ENCODE results near the gene S100A13. TPM values are rescaled to one million over a fixed set of nuclear protein-coding genes. Genes with fewer than 3 reads are reported as not detected.

The S100A13 gene
- total and polyA plus RNA-seq, 2 experiments from 2014 or later: 101 to 250 TPM

DNA sequence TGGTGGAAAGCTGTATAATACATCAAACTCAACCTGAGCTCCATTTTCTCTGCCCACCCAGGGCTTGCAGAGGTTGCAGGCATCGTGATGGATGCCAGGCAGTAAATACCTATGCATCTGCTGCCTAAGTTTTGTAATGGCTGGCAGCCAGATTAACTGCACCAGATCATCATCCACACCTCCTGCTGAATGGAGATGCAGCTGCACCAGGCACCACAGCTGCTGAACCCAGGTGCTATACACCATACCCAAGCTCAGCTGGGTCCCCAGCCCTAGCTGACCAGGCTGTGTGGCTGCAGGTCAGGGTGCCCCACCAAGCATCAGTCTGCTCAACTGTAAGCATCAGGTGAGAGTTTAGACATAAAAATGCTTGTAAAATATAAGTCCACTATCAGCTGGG is 24.5 kb upstream of the S100A13 start:
- Histone ChIP-seq H3K9me3 (ENCODE audit: low read depth) (no peaks in the 10 kb centered on the region), H3K27me3 (no peaks in the 10 kb centered on the region), H3K4me3 (no peak overlapping the region), H3K4me1 (ENCODE audit: low read depth) (no peaks in the 10 kb centered on the region), H3K27ac (no peak overlapping the region), H3K36me3 (no peaks in the 10 kb centered on the region)
- TF ChIP-seq CTCF (IDR thresholded peaks at IDR 0.05; ENCODE audit: low read depth, low read length): no peak
- no peak for DNase-seq (ENCODE audit: low read depth in 1 of 2, low spot score in 1 of 2)

GRCh38 chr1:153649863-153650235 is 22.5 kb upstream of the S100A13 start:
- no peaks in the 10 kb centered on the region for H3K9me3 ChIP-seq (ENCODE audit: low read depth)
- no peaks in the 10 kb centered on the region for H3K4me1 ChIP-seq (ENCODE audit: low read depth)
- peaks cover 11% of the 10 kb centered on the region for H3K36me3 ChIP-seq
- H3K27ac ChIP-seq: no peak overlapping the region
- TF ChIP-seq CTCF (IDR thresholded peaks at IDR 0.05; ENCODE audit: low read depth, low read length): no peak
- no peak overlapping the region for H3K4me3 ChIP-seq
- DNase-seq (ENCODE audit: low read depth in 1 of 2, low spot score in 1 of 2): no peak
- H3K27me3 ChIP-seq: no peaks in the 10 kb centered on the region

DNA sequence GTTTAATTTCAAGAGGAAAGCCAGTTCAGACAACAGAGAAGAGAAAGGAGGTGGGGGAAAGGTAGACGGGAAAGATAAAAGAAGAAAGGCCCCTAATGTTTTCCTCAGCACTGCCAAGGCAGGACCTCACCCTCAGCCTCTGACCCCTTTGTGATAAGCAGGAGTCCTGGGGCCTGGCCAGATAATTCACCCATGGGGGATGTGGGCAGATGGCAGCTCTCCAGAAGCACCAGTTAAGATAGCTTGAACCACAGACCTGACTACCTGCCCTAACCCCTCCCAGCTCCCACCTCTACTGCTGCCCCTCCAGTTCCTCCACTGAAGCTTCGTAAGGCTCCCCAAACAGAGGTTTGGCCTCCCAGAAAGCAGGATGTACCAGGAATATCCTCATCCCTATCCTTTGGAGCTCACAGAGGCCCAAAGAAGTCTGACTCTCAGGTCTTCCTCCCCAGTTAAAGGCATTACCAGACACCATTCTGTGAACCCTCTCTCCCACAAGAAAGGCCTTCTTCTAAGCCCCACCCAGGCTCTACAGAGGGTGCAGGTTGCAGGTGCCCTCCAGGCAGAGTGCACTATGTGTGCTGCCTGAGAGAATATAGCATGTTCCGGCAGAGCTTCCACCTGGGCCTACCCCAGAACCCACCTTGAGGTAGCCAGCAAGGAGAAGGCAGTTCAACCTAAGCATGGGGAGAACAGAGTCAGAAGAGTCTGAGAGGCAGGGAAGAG is 22.0 kb upstream of the S100A13 start:
- no peaks in the 10 kb centered on the region for H3K9me3 ChIP-seq (ENCODE audit: low read depth)
- H3K27me3 ChIP-seq: no peaks in the 10 kb centered on the region
- peak overlapping the region; percentile 77 for H3K27ac ChIP-seq
- no peak overlapping the region for H3K4me3 ChIP-seq
- DNase-seq (ENCODE audit: low read depth in 1 of 2, low spot score in 1 of 2): no peak
- TF ChIP-seq CTCF (IDR thresholded peaks at IDR 0.05; ENCODE audit: low read depth, low read length): no peak
- peaks cover 16% of the 10 kb centered on the region for H3K36me3 ChIP-seq
- no peaks in the 10 kb centered on the region for H3K4me1 ChIP-seq (ENCODE audit: low read depth)

- H3K4me3 ChIP-seq: no peak overlapping the region
- H3K27me3 ChIP-seq: no peaks in the 10 kb centered on the region
- H3K9me3 ChIP-seq (ENCODE audit: low read depth): no peaks in the 10 kb centered on the region
- no peaks in the 10 kb centered on the region for H3K4me1 ChIP-seq (ENCODE audit: low read depth)
- TF ChIP-seq CTCF (IDR thresholded peaks at IDR 0.05; ENCODE audit: low read depth, low read length): no peak
- peaks cover 27% of the 10 kb centered on the region for H3K36me3 ChIP-seq
- no peak for DNase-seq (ENCODE audit: low read depth in 1 of 2, low spot score in 1 of 2)
- peak overlapping the region; percentile 77 for H3K27ac ChIP-seq
Observed at GRCh38 chr1:153648000-153648643, 20.8 kb upstream of the S100A13 start.

GRCh38 chr1:153647346-153647714 is 20.0 kb upstream of the S100A13 start:
- Histone ChIP-seq H3K36me3 (peaks cover 34% of the 10 kb centered on the region), H3K4me1 (ENCODE audit: low read depth) (no peaks in the 10 kb centered on the region), H3K4me3 (no peak overlapping the region), H3K27ac (peak overlapping the region; percentile 77), H3K27me3 (no peaks in the 10 kb centered on the region), H3K9me3 (ENCODE audit: low read depth) (no peaks in the 10 kb centered on the region)
- DNase-seq (ENCODE audit: low read depth in 1 of 2, low spot score in 1 of 2): no peak
- no peak for TF ChIP-seq CTCF (IDR thresholded peaks at IDR 0.05; ENCODE audit: low read depth, low read length)
